C4-2B (cell line): ENCODE measurements around the gene SLC9A9.

Experiments
- ZFX ChIP-seq: fragments of 450-650 bp; IDR thresholded peaks from 2 replicates; pipeline ENCODE4 v1.6.1; 2017
- TF ChIP-seq, protein P1 (sequence below): fragments of 450-650 bp; conservative IDR thresholded peaks from 2 replicates; pipeline ENCODE4 v1.5.1; 2017; ENCODE audit warnings: mild to moderate bottlenecking

DNA sequence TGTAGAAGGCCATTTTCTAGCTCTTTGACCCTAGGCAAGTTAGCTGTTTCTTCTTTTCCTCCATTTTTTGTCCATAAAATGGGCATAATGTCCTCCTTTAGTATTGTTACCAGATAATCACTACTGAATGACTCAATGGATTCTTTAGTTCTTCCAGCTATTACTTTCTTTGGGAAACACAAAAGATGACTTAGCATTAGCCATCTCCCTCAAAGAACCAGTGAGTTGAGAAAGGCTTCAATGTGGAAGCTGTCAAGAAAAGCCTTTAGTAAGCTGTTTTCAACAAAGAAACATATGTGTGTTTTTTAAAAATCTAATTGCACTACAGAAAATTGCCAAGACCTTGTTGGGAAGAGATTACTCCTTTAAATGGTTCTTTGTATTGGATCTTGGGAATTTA is 135.7 kb downstream of the SLC9A9 start:
- TF ChIP-seq, protein P1, sequence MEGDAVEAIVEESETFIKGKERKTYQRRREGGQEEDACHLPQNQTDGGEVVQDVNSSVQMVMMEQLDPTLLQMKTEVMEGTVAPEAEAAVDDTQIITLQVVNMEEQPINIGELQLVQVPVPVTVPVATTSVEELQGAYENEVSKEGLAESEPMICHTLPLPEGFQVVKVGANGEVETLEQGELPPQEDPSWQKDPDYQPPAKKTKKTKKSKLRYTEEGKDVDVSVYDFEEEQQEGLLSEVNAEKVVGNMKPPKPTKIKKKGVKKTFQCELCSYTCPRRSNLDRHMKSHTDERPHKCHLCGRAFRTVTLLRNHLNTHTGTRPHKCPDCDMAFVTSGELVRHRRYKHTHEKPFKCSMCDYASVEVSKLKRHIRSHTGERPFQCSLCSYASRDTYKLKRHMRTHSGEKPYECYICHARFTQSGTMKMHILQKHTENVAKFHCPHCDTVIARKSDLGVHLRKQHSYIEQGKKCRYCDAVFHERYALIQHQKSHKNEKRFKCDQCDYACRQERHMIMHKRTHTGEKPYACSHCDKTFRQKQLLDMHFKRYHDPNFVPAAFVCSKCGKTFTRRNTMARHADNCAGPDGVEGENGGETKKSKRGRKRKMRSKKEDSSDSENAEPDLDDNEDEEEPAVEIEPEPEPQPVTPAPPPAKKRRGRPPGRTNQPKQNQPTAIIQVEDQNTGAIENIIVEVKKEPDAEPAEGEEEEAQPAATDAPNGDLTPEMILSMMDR = no peak
- no peak for TF ChIP-seq ZFX
